GM06990 (cell line): ENCODE measurements around the gene SLX4IP.

Experiments used
- DNase-seq: peaks from one replicate; pipeline ENCODE4 v3.0.0-alpha.2; 2011; ENCODE audit not compliant: insufficient read length; ENCODE audit errors: extremely low read depth
- H3K27me3 ChIP-seq: replicated peaks from 2 replicates; pipeline ENCODE4 v1.6.0; 2011; ENCODE audit warnings: low read length; ENCODE audit not compliant: control insufficient read depth, insufficient read depth
- H3K36me3 ChIP-seq: 2 replicates; pipeline ENCODE4 v1.5.1; 2011; ENCODE audit warnings: low read length; ENCODE audit not compliant: control insufficient read depth, insufficient read depth
- H3K4me3 ChIP-seq: replicated peaks from 2 replicates; pipeline ENCODE4 v1.5.1; 2011; ENCODE audit warnings: low read depth, mild to moderate bottlenecking, control low read depth, low read length
- TF ChIP-seq, protein P1 (sequence below): IDR thresholded peaks from 2 replicates; pipeline ENCODE4 v1.5.1; 2011; ENCODE audit warnings: low read length, control low read depth, mild to moderate bottlenecking, inconsistent platforms; ENCODE audit not compliant: insufficient read depth, poor library complexity, severe bottlenecking

SLX4IP gene

DNA sequence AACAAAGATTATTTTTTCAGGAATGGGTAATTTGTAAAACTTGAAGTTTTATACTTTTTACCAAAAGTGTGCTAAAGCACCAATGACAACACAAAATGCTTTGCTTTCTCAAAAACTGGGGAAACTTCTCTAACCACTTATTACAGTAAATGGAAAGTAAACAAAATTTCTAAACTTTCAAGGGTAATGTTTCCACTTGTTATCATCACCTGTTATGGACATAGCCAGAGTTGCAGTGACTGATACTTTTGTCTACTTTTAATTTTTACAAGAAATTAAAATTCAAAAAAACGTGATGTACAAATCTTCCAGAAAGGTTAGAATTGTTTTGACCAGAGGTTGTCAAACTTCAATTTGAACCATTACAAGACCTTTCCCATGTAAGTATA, 138.8 kb downstream of the SLX4IP start:
- Histone ChIP-seq H3K4me3 (no peak overlapping the region), H3K27me3 (no peaks in the 10 kb centered on the region), H3K36me3 (no peaks in the 10 kb centered on the region; the same call in 1 of the 2 replicates)
- TF ChIP-seq, protein P1, sequence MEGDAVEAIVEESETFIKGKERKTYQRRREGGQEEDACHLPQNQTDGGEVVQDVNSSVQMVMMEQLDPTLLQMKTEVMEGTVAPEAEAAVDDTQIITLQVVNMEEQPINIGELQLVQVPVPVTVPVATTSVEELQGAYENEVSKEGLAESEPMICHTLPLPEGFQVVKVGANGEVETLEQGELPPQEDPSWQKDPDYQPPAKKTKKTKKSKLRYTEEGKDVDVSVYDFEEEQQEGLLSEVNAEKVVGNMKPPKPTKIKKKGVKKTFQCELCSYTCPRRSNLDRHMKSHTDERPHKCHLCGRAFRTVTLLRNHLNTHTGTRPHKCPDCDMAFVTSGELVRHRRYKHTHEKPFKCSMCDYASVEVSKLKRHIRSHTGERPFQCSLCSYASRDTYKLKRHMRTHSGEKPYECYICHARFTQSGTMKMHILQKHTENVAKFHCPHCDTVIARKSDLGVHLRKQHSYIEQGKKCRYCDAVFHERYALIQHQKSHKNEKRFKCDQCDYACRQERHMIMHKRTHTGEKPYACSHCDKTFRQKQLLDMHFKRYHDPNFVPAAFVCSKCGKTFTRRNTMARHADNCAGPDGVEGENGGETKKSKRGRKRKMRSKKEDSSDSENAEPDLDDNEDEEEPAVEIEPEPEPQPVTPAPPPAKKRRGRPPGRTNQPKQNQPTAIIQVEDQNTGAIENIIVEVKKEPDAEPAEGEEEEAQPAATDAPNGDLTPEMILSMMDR = no peak
- DNase-seq = no peak

DNA sequence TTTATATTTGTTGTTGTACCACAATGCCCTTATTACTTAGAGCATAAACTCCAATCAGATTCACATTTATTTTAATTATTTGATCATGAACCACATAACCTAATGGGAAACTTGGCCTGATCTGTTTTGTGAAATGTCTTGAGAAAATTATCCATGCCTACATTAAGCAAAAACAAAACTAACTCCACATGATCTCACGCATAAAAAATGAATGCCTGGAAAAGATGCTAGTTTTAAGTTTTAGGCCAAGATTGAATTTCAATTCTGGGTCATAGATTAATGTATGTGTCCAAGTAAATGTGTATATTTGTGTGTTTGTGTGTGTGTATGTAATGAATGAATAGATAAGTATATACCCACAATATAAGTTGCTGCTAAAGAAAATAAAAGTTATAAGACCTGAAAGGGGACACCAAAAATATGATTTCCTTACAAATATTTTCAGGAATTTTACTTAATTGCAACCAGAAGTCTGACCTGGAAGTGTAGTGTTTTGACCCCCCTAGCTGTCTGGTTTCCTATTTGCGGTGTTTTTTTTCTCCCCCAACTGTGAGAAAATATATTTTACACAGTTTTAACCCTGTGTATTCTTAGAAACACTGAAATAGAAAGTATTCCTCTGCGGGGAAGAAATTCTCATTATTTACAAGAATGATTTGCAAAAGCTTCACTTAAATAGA, 141.4 kb downstream of the SLX4IP start:
- TF ChIP-seq, protein P1 = no peak
- Histone ChIP-seq H3K36me3 (no peaks in the 10 kb centered on the region), H3K4me3 (no peak overlapping the region), H3K27me3 (no peaks in the 10 kb centered on the region)
- DNase-seq = no peak

DNA sequence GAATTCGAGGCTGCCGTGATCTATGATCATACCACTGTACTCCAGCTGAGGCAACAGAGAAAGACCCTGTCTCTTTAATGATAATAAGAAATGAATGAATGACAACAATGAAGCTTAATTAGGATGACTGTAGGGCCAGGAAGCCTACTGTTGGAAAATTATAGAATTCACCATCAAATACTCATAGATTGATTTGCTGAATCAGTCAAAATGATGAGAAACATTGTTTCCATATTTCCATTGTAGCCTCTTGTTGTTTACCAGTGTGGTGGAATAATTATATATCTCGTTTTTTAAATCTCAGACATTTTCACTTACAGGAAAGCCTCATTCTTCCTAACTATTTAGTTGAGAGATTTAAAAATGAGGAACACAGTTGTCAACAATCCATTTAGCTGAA, 142.5 kb downstream of the SLX4IP start:
- no peaks in the 10 kb centered on the region for H3K27me3 ChIP-seq
- DNase-seq = no peak
- no peak overlapping the region for H3K4me3 ChIP-seq
- no peaks in the 10 kb centered on the region for H3K36me3 ChIP-seq
- TF ChIP-seq, protein P1 = no peak

DNA sequence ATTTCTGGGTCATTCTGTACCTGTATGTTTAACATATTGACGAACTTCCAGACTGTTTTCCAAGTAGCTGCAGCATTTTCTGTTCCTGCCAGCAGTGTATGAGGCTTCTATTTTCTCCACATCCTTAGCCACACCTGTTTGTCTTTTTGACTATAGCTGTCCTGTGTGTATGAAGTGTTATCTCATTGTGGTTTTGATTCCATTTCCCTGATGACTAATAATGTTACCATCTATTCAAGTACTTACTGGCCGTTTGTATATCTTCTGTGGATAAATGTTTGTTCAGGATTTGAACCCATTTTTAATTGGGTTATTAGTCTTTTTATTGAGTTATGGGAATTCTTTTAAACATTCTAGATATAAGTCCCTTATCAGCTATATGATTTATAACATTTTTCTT, 143.5 kb downstream of the SLX4IP start:
- TF ChIP-seq, protein P1 = no peak
- Histone ChIP-seq H3K4me3 (no peak overlapping the region), H3K36me3 (no peaks in the 10 kb centered on the region), H3K27me3 (no peaks in the 10 kb centered on the region)
- DNase-seq = no peak

DNA sequence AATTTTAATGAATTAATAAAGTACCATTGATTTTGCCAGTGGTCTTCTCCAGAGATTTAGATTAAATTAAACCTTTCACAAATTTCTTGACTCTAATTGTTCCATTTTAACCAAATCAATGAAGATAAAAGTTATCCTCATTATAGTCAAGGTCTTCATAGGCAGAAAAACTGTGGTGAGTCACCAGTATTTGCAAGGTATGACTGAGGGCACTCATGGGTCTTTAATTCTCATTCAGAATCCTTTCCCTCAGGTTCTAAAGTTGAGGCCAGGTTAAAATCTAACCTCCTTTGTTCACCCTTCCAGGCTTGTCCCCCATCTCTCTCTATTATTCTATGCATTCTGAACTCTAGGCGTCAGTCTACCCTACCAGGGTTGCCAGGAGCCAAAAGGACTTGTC, 144.8 kb downstream of the SLX4IP start:
- H3K36me3 ChIP-seq = no peaks in the 10 kb centered on the region
- DNase-seq = no peak

DNA sequence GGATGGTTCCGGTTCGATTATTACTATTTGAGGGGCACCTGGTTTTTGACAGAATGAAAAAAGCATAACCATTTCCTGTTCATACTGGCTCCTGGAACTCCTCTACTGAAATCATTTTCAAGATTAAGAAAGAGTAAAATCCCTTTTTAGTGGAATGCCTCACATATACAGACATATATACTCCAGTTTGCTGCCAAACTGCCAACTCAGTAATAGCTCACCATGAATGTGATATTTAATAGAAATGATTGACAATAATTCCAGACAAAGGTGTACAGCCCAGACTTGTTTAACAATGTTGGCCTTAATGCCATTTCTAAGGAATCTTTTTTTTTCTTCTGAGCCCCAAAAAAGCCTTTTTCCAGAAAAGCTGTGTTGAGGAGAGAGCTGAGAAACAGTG, 145.6 kb downstream of the SLX4IP start:
- no peak for DNase-seq
- H3K36me3 ChIP-seq = no peaks in the 10 kb centered on the region
- H3K27me3 ChIP-seq = no peaks in the 10 kb centered on the region
- TF ChIP-seq, protein P1 = no peak
- H3K4me3 ChIP-seq = no peak overlapping the region

More for the DNA sequence above, 144.8 kb downstream of the SLX4IP start:
- Histone ChIP-seq H3K27me3 (no peaks in the 10 kb centered on the region), H3K4me3 (no peak overlapping the region)
- TF ChIP-seq, protein P1 = no peak
